ENCODE measurements around the gene PSMD6. TPM values are rescaled to one million over a fixed set of nuclear protein-coding genes. Genes with fewer than 3 reads are reported as not detected.

Gene PSMD6
- total and polyA plus RNA-seq, 2 donors (not counting 1 experiment from before 2014, with no cell fraction given), result 79.1 to 89.0 TPM

DNA sequence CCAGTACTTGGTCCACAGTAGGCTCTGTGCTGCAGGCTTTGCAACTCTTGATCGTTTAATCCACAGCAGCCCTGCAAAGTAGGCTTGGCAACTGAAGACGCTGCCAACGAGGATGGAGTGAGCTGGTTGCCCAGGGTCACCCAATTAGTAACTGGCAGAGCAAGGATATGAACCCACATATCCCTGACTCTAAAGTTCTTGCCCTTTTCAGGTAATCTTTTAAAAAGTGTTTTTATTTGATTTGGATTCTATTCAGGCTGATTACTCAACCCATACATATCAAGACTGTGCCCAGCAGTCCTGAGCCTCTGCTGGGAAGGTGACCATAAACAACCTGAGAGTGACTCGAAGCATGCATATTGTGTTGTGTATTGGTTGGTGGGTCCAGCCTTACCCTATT, 50.3 kb downstream of the PSMD6 start:
- Histone ChIP-seq H3K27me3 (ENCODE audit: control insufficient read depth, insufficient read depth, low read length) (no peaks in the 10 kb centered on the region), H3K9me3 (ENCODE audit: control insufficient read depth, insufficient read depth, low read depth, low read length) (no peaks in the 10 kb centered on the region), H2AFZ (ENCODE audit: low read length) (no peak overlapping the region), H3K79me2 (ENCODE audit: control insufficient read depth, insufficient read depth, low read length) (peaks cover 50% of the 10 kb centered on the region), H3K4me3 (replicated peaks in 1 of 4; ENCODE audit: control extremely low read depth in 1 of 4, insufficient read depth in 1 of 4, low read depth in 3 of 4, low read length in 4 of 4) (no peak overlapping the region), H3K4me1 (ENCODE audit: control insufficient read depth, extremely low read depth, insufficient read depth, low read length) (peaks cover 43% of the 10 kb centered on the region), H4K20me1 (ENCODE audit: control insufficient read depth, extremely low read depth, insufficient read depth, low read length) (no peaks in the 10 kb centered on the region), H3K4me2 (ENCODE audit: extremely low read depth, insufficient read depth, low read length) (no peak overlapping the region), H3K27ac (ENCODE audit: insufficient read depth, low read length) (peak overlapping the region; percentile 0), H3K36me3 (ENCODE audit: control insufficient read depth, insufficient read depth, low read length) (no peaks in the 10 kb centered on the region), H3K9ac (ENCODE audit: insufficient read depth, low read length) (peak overlapping the region; percentile 9)
- no peak for TF ChIP-seq EZH2 (IDR thresholded peaks at IDR 0.05; ENCODE audit: low read length, missing control alignments)
- TF ChIP-seq CTCF (conservative IDR thresholded peaks at IDR 0.05 in 1 of 2, IDR thresholded peaks at IDR 0.05 in 1 of 2; ENCODE audit: low read depth in 1 of 2, low read length in 2 of 2), result no peak
- no peak for DNase-seq (ENCODE audit: low read depth in 2 of 2)

DNA sequence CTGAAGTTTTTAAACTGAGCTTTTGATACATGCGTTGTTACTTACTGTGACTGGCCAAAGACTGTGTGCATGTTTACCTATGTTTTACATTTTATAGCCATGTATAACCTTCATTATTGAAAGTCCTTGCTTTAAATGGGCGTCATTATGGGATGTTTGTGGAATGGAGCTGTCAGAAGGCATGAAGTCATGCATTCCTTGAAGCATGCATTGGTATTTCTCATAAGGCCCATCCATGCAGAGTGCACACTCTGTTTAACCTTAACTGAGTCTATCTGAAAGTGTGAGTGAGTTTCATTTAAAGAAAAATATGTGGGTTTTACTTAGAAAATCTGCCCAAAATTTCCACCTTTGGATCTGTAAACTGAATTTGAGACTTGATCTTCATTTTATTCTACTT, 51.1 kb downstream of the PSMD6 start:
- H3K27me3 ChIP-seq (ENCODE audit: control insufficient read depth, insufficient read depth, low read length), result no peaks in the 10 kb centered on the region
- peak overlapping the region; percentile 0 for H3K27ac ChIP-seq (ENCODE audit: insufficient read depth, low read length)
- H3K4me2 ChIP-seq (ENCODE audit: extremely low read depth, insufficient read depth, low read length), result peak overlapping the region; percentile 25
- no peak overlapping the region for H2AFZ ChIP-seq (ENCODE audit: low read length)
- H4K20me1 ChIP-seq (ENCODE audit: control insufficient read depth, extremely low read depth, insufficient read depth, low read length), result no peaks in the 10 kb centered on the region
- no peak for TF ChIP-seq CTCF (conservative IDR thresholded peaks at IDR 0.05 in 1 of 2, IDR thresholded peaks at IDR 0.05 in 1 of 2; ENCODE audit: low read depth in 1 of 2, low read length in 2 of 2)
- no peak for TF ChIP-seq EZH2 (IDR thresholded peaks at IDR 0.05; ENCODE audit: low read length, missing control alignments)
- H3K9me3 ChIP-seq (ENCODE audit: control insufficient read depth, insufficient read depth, low read depth, low read length), result no peaks in the 10 kb centered on the region
- no peak overlapping the region for H3K9ac ChIP-seq (ENCODE audit: insufficient read depth, low read length)
- DNase-seq (ENCODE audit: low read depth in 2 of 2), result peak; percentile 71 to 94
- H3K36me3 ChIP-seq (ENCODE audit: control insufficient read depth, insufficient read depth, low read length), result no peaks in the 10 kb centered on the region
- peaks cover 43% of the 10 kb centered on the region for H3K79me2 ChIP-seq (ENCODE audit: control insufficient read depth, insufficient read depth, low read length)
- peaks cover 46% of the 10 kb centered on the region for H3K4me1 ChIP-seq (ENCODE audit: control insufficient read depth, extremely low read depth, insufficient read depth, low read length)
- H3K4me3 ChIP-seq (replicated peaks in 1 of 4; ENCODE audit: control extremely low read depth in 1 of 4, insufficient read depth in 1 of 4, low read depth in 3 of 4, low read length in 4 of 4), result no peak overlapping the region

GRCh38 chr3:63970631-63971475, 52.4 kb downstream of the PSMD6 start:
- Histone ChIP-seq H2AFZ (ENCODE audit: low read length) (no peak overlapping the region), H3K9me3 (ENCODE audit: control insufficient read depth, insufficient read depth, low read depth, low read length) (no peaks in the 10 kb centered on the region), H3K4me3 (replicated peaks in 1 of 4; ENCODE audit: control extremely low read depth in 1 of 4, insufficient read depth in 1 of 4, low read depth in 3 of 4, low read length in 4 of 4) (no peak overlapping the region), H3K27ac (ENCODE audit: insufficient read depth, low read length) (no peak overlapping the region), H3K9ac (ENCODE audit: insufficient read depth, low read length) (no peak overlapping the region), H3K27me3 (ENCODE audit: control insufficient read depth, insufficient read depth, low read length) (no peaks in the 10 kb centered on the region), H3K36me3 (ENCODE audit: control insufficient read depth, insufficient read depth, low read length) (no peaks in the 10 kb centered on the region), H3K4me2 (ENCODE audit: extremely low read depth, insufficient read depth, low read length) (peak overlapping the region; percentile 33), H3K4me1 (ENCODE audit: control insufficient read depth, extremely low read depth, insufficient read depth, low read length) (peaks cover 42% of the 10 kb centered on the region), H3K79me2 (ENCODE audit: control insufficient read depth, insufficient read depth, low read length) (peaks cover 44% of the 10 kb centered on the region), H4K20me1 (ENCODE audit: control insufficient read depth, extremely low read depth, insufficient read depth, low read length) (no peaks in the 10 kb centered on the region)
- peak; percentile 21 to 32 for DNase-seq (ENCODE audit: low read depth in 2 of 2)
- TF ChIP-seq CTCF (conservative IDR thresholded peaks at IDR 0.05 in 1 of 2, IDR thresholded peaks at IDR 0.05 in 1 of 2; ENCODE audit: low read depth in 1 of 2, low read length in 2 of 2) (no peak), EZH2 (IDR thresholded peaks at IDR 0.05; ENCODE audit: low read length, missing control alignments) (no peak)
